ENCODE results near the gene WNT10A. TPM values are rescaled to one million over a fixed set of nuclear protein-coding genes. Genes with fewer than 3 reads are reported as not detected.
A peak's percentile ranks its signal among the peaks of the same experiment; 100 is the strongest.

The WNT10A gene
- total and polyA plus RNA-seq, 10 of the 15 experiments (the other 5 are each of a cell fraction or from before 2014, with no cell fraction given): 0.61 to 45.0 (median 6.9) TPM

DNA sequence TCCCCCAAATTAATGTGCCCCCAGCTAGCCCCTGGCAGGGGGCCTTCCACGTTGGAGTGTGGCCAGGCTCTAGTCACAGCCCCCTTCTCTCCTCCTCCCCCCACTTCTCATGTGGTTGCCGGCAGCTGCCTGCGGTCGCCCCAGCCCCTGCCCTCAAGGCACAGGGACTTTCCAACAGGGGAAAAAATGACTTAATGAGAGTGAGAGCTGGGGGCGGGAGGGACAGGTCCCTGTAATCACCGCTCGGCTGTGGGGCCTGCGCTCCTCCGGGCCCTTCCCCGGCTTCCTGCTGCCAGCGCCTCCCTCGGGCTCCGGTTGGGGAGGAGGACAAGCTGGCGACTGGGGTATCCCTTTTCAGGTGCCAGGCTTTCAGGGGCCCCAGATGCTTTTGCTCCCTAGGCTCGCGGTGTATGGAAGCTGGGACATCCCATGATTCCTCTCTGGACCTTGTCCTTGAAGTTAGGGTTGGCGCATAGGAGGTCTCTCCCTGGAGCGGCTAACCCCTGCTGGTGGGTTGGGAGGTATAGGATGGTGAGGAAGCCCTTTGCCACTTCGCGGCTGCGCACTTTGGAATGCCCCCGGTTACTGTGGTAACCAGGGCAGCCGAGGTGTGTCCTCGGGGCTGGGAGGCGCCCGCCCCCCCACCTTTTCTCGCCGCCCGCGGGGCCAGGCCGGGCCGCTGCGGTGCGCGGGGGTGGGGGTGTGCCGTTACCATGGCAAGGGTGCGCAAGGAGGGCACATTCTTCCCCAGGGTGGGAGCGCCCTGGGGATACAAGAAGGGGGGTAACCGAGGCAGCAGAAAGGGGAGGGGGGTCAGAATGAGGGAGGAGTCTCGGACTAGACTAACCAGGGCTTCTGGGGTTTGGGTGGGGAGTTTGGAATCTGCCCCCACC lies 16.1 kb downstream of the WNT10A start:
- Histone ChIP-seq H4K20me1 (ENCODE audit: control insufficient read depth, insufficient read depth) (no peaks in the 10 kb centered on the region), H3K9ac (ENCODE audit: control insufficient read depth, insufficient read depth, low read length) (peak overlapping the region; percentile 81), H3K4me2 (ENCODE audit: control insufficient read depth, insufficient read depth) (peak overlapping the region; percentile 62), H3K9me3 (replicated peaks; ENCODE audit: control insufficient read depth, insufficient read depth, low read length) (no peaks in the 10 kb centered on the region), H2AFZ (ENCODE audit: control insufficient read depth, low read depth, low read length) (peak overlapping the region; percentile 22), H3K36me3 (ENCODE audit: control insufficient read depth in 2 of 2, insufficient read depth in 2 of 2, low read length in 1 of 2) (no peaks in the 10 kb centered on the region), H3K4me3 (peak overlapping the region; percentile 67), H3K27ac (ENCODE audit: control insufficient read depth, insufficient read depth) (peak overlapping the region; percentile 95), H3K27me3 (replicated peaks in 1 of 2; ENCODE audit: control insufficient read depth in 2 of 2, insufficient read depth in 2 of 2, low read length in 1 of 2) (no peaks in the 10 kb centered on the region), H3K79me2 (ENCODE audit: control insufficient read depth, insufficient read depth, low read length) (peaks cover 32% of the 10 kb centered on the region), H3K4me1 (ENCODE audit: control insufficient read depth, insufficient read depth, low read length) (peaks cover 55% of the 10 kb centered on the region)
- in situ Hi-C loops (cut with MboI) (no loop called here), intact Hi-C loops (cut with micrococcal nuclease; ENCODE audit: unreplicated experiment) (loop anchor here (1.0 kb wide), 2 partner anchors 16 to 328 kb away; partner anchors contain the start of genes CNOT9, USP37 and WNT10A)
- POLR2A ChIA-PET: interaction anchor here (0.6 to 10.2 kb wide), 7 partner anchors 11 to 569 kb away, joined by 3 to 360 read pairs (median 11); partner anchors contain the start of genes CNPPD1 and WNT10A
- DNase-seq (ENCODE audit: low read depth, low spot score) (peak; percentile 84), FAIRE-seq (peak; percentile 57), ATAC-seq (peak; percentile 62)
- SMC1A ChIA-PET (ENCODE audit: uncharacterized antibody, unreplicated experiment): interaction anchor here (0.7 to 12.4 kb wide), 10 partner anchors 12 to 258 kb away, joined by 3 to 780 read pairs (median 8); partner anchors contain the start of genes BCS1L, WNT10A and ZNF142
- RAD21 ChIA-PET (ENCODE audit: unreplicated experiment): interaction anchor here (0.6 to 9.5 kb wide), 8 partner anchors 16 to 333 kb away, joined by 3 to 871 read pairs (median 8); partner anchors contain the start of gene WNT10A
- BruUV-seq (replicated peaks): no TSS peak
- WGBS (ENCODE audit: insufficient coverage, insufficient replicate concordance, low lambda C conversion rate, missing lambda C conversion rate): under 1% methylated on average over 38 of the region's 40 CpGs
- CTCF ChIA-PET: interaction anchor here (0.9 to 22.2 kb wide), 12 partner anchors 13 to 610 kb away, joined by 3 to 1364 read pairs (median 6); partner anchors contain the start of genes BCS1L, TTLL4, WNT10A and ZNF142
- TF ChIP-seq BCL11A (IDR thresholded peaks at IDR 0.05; ENCODE audit: low read depth, low read length) (peak; percentile 99), GABPA (IDR thresholded peaks at IDR 0.05; ENCODE audit: low read depth) (no peak), NFXL1 (IDR thresholded peaks at IDR 0.05; ENCODE audit: borderline replicate concordance) (no peak), MTA3 (IDR thresholded peaks at IDR 0.05; ENCODE audit: borderline replicate concordance, low read length) (no peak), JUND (IDR thresholded peaks at IDR 0.05; ENCODE audit: low read depth, low read length) (0 out of 2 replicates have a peak, but pooled peaks have one; percentile 7), BHLHE40 (IDR thresholded peaks at IDR 0.05; ENCODE audit: borderline replicate concordance in 1 of 2, low read depth in 2 of 2, low read length in 1 of 2) (peak; percentile 97 to 98), MXI1 (IDR thresholded peaks at IDR 0.05; ENCODE audit: low read depth, low read length) (peak; percentile 53; the same call in 1 of the 2 replicates), ZZZ3 (IDR thresholded peaks at IDR 0.05; ENCODE audit: control insufficient read depth, insufficient read length, low read depth) (no peak), CHD4 (IDR thresholded peaks at IDR 0.05) (0 out of 2 replicates have a peak, but pooled peaks have one; percentile 58), TCF12 (IDR thresholded peaks at IDR 0.05; ENCODE audit: low read depth, low read length) (peak; percentile 100), MYC (IDR thresholded peaks at IDR 0.05; ENCODE audit: insufficient read depth, insufficient read length, insufficient replicate concordance, low read length, severe bottlenecking) (peak; percentile 35), HDAC6 (IDR thresholded peaks at IDR 0.05; ENCODE audit: unreplicated experiment) (no peak), EZH2 (IDR thresholded peaks at IDR 0.05; ENCODE audit: borderline replicate concordance, control insufficient read depth, low read depth, low read length) (no peak), HDAC2 (IDR thresholded peaks at IDR 0.05) (no peak), NBN (IDR thresholded peaks at IDR 0.05) (peak; percentile 94), IKZF1 (conservative IDR thresholded peaks at IDR 0.05) (peak; percentile 98), ZNF274 (IDR thresholded peaks at IDR 0.05; ENCODE audit: insufficient read depth, insufficient read length) (no peak), CREM (IDR thresholded peaks at IDR 0.05; ENCODE audit: low read depth) (peak; percentile 97), SMAD5 (IDR thresholded peaks at IDR 0.05; ENCODE audit: low read depth) (peak; percentile 56; the same call in 1 of the 2 replicates), HDGF (IDR thresholded peaks at IDR 0.05) (no peak)
- TF ChIP-seq, protein P1, sequence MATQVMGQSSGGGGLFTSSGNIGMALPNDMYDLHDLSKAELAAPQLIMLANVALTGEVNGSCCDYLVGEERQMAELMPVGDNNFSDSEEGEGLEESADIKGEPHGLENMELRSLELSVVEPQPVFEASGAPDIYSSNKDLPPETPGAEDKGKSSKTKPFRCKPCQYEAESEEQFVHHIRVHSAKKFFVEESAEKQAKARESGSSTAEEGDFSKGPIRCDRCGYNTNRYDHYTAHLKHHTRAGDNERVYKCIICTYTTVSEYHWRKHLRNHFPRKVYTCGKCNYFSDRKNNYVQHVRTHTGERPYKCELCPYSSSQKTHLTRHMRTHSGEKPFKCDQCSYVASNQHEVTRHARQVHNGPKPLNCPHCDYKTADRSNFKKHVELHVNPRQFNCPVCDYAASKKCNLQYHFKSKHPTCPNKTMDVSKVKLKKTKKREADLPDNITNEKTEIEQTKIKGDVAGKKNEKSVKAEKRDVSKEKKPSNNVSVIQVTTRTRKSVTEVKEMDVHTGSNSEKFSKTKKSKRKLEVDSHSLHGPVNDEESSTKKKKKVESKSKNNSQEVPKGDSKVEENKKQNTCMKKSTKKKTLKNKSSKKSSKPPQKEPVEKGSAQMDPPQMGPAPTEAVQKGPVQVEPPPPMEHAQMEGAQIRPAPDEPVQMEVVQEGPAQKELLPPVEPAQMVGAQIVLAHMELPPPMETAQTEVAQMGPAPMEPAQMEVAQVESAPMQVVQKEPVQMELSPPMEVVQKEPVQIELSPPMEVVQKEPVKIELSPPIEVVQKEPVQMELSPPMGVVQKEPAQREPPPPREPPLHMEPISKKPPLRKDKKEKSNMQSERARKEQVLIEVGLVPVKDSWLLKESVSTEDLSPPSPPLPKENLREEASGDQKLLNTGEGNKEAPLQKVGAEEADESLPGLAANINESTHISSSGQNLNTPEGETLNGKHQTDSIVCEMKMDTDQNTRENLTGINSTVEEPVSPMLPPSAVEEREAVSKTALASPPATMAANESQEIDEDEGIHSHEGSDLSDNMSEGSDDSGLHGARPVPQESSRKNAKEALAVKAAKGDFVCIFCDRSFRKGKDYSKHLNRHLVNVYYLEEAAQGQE (IDR thresholded peaks at IDR 0.05; ENCODE audit: low read depth, low read length): peak; percentile 55; the same call in 1 of the 2 replicates

All from GM12878 (cell line).